ENCODE results near the gene LILRB4.
A peak's percentile ranks its signal among the peaks of the same experiment; 100 is the strongest.
"Not testable (repeated sequence)": the region's sequence is repeated elsewhere in the genome, so short reads cannot be mapped to it uniquely, and the experiment has no call there.

Gene LILRB4

DNA sequence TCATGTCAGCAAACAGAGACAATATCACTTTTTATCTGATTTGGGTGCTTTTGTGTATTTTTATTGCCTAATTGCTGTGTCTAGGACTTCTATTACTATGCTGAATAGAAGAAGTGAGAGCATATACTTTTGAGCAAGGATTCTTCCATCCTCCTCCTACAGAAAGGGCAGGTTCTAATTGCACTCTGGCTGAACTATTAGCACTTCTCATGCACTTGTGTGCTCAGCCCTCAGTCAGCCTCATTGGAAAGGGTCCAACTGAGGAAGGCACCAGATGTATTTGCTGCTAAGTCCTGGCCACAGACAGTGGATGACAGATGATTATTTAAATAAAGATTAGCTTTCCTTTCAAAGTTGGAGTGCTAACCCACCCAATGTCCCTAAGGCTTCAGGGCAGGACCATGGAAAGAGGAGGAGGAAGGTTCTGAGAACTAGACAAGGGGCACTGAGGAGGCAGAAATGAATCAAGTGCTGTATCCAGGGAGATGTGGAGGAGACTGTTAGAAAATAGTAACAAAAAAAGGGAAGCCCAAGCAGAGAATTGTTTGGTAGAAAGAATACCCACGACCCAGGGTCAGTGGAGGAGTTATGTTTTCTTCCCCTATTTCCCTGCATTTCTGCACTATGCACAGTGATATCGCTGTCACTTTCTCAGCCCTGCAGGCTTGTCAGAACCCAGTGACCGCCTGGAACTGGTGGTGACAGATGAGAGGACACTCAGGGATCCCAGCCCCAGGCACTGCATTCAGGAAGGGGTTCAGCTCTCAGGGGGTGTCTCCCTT is 8.0 kb downstream of the LILRB4 start:
- no peak overlapping the region for H3K4me3 ChIP-seq (replicated peaks; ENCODE audit: low read depth, low read length)
- TF ChIP-seq, protein P1, sequence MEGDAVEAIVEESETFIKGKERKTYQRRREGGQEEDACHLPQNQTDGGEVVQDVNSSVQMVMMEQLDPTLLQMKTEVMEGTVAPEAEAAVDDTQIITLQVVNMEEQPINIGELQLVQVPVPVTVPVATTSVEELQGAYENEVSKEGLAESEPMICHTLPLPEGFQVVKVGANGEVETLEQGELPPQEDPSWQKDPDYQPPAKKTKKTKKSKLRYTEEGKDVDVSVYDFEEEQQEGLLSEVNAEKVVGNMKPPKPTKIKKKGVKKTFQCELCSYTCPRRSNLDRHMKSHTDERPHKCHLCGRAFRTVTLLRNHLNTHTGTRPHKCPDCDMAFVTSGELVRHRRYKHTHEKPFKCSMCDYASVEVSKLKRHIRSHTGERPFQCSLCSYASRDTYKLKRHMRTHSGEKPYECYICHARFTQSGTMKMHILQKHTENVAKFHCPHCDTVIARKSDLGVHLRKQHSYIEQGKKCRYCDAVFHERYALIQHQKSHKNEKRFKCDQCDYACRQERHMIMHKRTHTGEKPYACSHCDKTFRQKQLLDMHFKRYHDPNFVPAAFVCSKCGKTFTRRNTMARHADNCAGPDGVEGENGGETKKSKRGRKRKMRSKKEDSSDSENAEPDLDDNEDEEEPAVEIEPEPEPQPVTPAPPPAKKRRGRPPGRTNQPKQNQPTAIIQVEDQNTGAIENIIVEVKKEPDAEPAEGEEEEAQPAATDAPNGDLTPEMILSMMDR (IDR thresholded peaks at IDR 0.05; ENCODE audit: low read depth, low read length, missing control alignments): no peak
- DNase-seq (ENCODE audit: extremely low read depth, low read depth): no peak

DNA sequence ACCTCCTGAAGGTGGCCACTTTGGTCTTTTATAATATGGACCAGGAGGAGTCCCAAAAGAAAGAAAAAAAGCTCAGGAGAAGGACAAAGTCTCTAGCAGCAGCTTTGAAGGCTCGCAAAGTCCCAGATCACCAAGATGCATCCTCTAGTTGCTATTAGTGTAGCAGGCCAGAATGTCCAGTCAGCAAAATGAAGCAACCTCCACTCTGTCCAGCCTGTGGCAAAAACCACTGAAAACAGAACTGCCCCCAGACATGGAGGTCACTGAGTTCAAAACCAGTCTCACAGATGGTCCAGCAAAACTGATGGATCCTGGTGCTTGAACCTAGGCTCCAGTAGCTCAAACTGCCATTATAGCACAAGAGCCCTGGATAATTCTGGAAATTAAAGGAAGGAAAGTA is 10.4 kb downstream of the LILRB4 start:
- H3K4me3 ChIP-seq (replicated peaks; ENCODE audit: low read depth, low read length): no peak overlapping the region
- DNase-seq (ENCODE audit: extremely low read depth, low read depth): no peak
- TF ChIP-seq, protein P1 (IDR thresholded peaks at IDR 0.05; ENCODE audit: low read depth, low read length, missing control alignments): no peak

DNA sequence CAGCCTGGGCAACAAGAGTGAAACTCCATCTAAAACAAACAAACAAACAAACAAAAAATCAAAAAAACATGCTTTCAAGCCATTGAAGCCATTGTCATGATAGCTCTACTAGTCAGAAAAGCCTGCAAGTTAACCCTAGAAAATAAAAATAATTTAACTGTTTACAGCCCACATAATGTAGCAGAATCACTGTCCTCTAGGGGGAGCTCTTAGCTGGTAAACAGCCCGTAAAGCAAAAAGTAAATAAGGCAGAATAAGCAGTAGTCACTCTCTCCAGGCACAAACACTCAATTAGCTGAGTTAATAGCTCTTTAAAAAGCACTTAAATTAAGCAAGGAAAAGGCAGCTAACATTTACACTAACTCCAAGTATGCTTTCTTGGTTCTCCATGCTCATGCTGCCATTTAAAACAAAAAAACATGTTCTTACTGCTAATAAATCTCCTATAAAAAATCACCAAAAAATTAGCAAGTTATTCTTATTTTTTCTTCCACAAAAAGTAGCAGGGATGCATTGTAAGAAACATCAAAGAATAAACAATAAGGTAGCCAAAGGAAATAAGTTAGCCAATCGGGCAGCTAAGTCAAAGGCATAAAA is 11.3 kb downstream of the LILRB4 start:
- DNase-seq (ENCODE audit: extremely low read depth, low read depth): no peak
- TF ChIP-seq, protein P1 (IDR thresholded peaks at IDR 0.05; ENCODE audit: low read depth, low read length, missing control alignments): peak; percentile 53

DNA sequence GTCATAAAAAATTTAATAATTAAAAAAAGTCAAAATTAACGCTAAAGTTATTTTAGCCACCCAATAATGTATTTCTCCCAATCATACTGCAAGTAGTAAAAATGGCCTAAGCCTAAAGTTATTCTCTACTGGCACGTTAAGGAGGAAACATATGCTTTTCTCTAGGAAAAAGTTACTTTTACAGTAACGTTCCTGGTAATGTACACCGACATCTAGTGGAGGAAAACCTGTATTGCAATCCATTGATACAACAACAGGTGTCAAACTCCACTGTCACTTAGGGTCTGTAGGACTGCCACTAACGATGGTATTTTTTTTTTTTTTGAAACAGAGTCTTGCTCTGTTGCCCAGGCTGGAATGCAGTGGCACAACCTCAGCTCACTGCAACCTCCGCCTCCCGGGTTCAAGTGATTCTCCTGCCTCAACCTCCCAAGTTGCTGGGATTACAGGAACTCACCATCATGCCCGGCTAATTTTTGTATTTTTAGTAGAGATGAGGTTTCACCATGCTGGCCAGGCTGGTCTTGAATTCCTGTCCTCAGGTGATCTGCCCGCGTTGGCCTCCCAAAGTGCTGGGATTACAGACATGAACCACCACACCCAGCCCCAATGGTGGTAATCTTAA is 13.5 kb downstream of the LILRB4 start:
- peak; percentile 15 for DNase-seq (ENCODE audit: extremely low read depth, low read depth)
- H3K4me3 ChIP-seq (replicated peaks; ENCODE audit: low read depth, low read length): not testable (repeated sequence)
- TF ChIP-seq, protein P1 (IDR thresholded peaks at IDR 0.05; ENCODE audit: low read depth, low read length, missing control alignments): peak; percentile 64

More for the DNA sequence above, 11.3 kb downstream of the LILRB4 start:
- H3K4me3 ChIP-seq (replicated peaks; ENCODE audit: low read depth, low read length): no peak overlapping the region

DNA sequence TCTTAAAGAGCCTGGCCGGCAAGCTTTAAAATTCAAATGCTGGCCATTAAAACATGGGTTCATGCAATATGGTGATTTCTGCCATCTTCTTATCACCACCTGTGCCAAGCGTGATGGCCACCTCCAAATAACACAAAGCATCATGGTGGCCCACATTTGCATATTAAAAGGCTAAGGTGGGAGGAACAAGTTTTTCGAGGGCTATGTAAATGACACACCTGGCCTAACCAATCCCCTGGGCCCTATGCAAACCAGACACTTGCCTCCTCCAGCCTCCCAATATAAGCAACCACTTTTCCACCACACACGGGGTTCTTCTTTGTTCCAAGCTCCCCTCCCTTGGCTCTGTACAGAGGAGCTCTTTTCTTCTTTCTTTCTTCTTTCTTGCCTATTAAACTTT is 14.4 kb downstream of the LILRB4 start:
- TF ChIP-seq, protein P1 (IDR thresholded peaks at IDR 0.05; ENCODE audit: low read depth, low read length, missing control alignments): no peak
- no peak for DNase-seq (ENCODE audit: extremely low read depth, low read depth)
- no peak overlapping the region for H3K4me3 ChIP-seq (replicated peaks; ENCODE audit: low read depth, low read length)

GRCh38 chr19:54681596-54681995 is 18.8 kb downstream of the LILRB4 start:
- not testable (repeated sequence) for H3K4me3 ChIP-seq (replicated peaks; ENCODE audit: low read depth, low read length); DNase-seq (ENCODE audit: extremely low read depth, low read depth)

- no peak for DNase-seq (ENCODE audit: extremely low read depth, low read depth)
- TF ChIP-seq, protein P1 (IDR thresholded peaks at IDR 0.05; ENCODE audit: low read depth, low read length, missing control alignments): no peak
- no peak overlapping the region for H3K4me3 ChIP-seq (replicated peaks; ENCODE audit: low read depth, low read length)
These were observed 19.6 kb downstream of the LILRB4 start for GRCh38 chr19:54682306-54682856.

Measured in HFF-Myc (cell line).